NCI-H2227 (cell line): ENCODE results near the gene SLC29A4.
"Not testable (repeated sequence)": the region's sequence is repeated elsewhere in the genome, so short reads cannot be mapped to it uniquely, and the experiment has no call there.

Source experiments
- DNase-seq: peaks from one replicate; lab custom pipeline; 2025; ENCODE audit not compliant: unreplicated experiment; lab: John Stamatoyannopoulos, UW

Gene SLC29A4

DNA sequence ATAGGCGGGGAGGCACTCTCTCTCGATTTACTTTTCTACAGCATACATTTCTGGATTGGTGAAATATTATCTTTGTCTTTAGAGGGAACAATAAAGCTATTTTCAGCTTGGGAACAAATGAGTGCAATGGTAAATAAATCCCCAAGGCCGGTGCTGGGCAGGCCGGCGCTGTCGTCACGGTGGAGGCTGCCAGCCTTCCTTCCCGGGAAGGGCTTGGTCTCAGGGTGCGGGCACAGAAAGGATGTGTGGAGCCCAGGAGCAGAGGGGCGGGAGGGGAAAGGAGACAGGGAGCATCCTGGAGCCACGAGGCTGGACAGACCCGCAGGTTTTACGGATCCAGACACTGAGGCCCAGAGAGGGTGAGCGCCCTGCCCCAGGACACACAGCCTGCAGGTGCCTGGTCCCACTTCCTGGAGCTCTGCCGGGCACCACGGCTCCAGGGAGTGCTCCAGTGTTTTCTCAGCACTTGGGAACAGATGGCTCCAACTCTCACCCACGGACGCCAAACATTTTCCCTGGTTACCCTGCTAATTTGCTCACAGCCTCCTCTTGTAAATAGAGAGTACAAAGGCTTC lies 8.8 kb upstream of the SLC29A4 start:
- DNase-seq, result not testable (repeated sequence)

DNA sequence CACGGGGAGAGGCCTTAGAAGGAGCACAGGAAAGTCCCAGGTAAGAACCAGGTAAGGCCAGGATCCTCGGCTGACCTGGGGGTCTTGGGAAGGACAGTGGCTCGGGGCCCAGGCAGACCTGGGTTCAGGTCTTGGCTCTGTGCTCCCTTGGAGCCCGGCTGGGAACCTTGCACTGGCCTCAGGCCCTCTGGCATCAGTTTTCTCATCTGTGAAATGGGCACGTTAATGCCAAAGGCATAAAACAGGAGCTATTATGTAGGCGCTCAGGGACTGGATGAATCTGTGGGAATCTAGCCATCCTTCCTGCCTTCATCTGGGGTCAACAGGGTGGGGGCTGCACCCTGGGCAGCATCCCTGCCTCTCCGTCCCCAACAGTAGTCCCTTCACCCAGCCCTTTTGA lies 8.3 kb upstream of the SLC29A4 start:
- no peak for DNase-seq

- DNase-seq, result not testable (repeated sequence)
Observed at GRCh38 chr7:5274985-5275431, 7.7 kb upstream of the SLC29A4 start.

DNA sequence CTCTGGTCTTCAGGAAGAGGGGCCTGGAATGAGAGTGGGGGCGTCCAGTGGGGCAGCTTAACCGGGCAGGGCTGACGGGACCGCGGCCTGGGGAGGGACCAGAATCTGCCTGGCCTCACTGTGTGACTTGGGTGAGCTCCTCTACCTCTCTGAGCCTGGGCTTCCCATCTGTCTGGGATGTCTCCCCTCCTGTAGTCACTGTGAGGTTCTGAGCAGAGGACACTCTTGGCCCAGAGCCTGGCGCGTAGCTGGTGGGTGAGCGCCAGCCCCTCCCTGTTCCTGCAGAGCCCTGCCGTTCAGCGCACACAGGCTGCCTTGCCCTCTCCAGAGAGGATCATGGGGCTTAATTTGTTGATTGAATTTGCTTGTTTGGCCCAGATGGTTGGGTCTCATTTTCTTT lies 7.2 kb upstream of the SLC29A4 start:
- peak; percentile 10 for DNase-seq

GRCh38 chr7:5276123-5276522 lies 6.6 kb upstream of the SLC29A4 start:
- not testable (repeated sequence) for DNase-seq

DNA sequence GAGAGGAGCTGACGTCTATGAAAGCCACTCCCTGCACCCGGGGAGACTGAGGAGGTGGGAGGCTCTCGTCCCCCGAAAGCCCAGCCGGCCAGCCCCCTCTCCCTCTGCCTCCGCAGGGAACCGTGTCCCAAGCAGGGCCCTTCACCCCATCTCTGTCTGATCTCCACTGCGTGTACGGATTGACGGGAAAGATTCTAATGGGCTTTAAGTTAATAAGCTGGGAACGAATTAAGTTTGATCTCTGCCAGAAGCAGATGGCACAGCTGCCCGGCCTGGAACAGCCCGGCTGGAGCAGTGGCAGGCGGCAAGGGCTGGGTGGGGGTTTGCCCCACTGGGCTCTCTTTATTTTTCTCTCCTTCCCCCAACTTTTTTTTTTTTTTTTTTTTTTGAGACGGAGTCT lies 6.1 kb upstream of the SLC29A4 start:
- no peak for DNase-seq

DNA sequence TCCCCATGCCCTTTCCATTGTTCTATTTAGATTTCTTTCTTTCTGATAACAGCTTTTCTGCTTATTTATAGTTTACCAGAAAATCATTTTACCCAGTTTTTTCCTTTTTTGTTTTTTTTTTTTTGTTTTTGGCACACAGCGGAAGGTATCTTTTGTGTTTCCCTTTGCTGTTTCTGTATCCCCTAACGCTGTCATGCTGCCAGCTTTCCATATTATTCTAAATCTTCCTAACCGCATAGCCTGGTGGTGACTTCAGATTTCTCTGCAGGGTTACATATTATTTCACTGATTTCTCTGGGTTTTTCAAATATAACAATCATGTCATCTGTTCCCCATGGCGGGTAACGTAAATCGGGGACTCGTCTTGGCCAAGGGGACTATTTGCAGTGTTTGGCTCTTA lies 4.0 kb upstream of the SLC29A4 start:
- no peak for DNase-seq

- no peak for DNase-seq
Observed at GRCh38 chr7:5279734-5280133, 3.0 kb upstream of the SLC29A4 start.

DNA sequence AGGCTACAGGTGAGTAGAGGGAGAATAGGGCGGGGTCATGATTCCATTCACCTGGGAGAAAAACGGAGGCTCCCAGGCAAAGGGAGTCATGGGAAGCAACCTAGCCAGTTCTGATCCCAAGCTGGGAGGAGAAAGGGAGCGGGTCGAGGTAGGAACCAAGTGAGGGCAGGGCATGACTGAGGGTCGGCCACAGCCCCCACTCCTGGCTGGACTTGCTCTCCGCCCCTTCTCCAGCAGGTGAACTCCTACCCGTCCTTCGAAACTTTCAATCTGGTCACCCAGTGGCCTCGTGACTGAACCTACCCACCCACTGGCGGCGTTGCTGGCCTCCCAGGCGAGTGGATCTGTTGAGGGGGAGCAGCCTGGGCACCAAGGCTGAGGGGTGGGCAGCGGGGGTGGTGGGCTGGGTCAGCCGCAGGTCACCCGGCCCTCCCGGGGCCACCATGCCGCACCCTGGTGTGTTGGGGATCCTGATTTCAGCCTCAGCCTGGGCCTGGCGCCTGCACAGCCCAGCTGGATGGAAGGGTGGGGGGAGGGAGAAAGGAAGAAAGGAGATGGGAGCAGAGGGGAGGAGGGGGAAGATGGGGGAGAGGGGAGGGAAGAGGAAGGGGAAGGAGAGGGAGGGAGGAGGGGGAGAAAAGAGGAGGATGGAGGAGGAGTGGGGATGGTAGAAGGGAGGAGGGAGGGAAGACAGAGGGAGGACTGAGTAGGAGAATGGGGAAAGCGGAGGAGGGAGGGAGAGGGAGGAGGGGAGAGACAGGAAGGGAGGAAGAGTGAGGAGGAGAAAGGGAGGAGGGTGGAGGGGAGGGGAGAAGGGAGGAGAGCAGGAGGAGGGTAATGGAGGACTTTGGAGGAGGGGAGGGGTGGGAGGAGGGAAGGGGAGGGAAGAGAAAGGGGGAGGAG lies 894 bp upstream of the SLC29A4 start:
- not testable (repeated sequence) for DNase-seq

DNA sequence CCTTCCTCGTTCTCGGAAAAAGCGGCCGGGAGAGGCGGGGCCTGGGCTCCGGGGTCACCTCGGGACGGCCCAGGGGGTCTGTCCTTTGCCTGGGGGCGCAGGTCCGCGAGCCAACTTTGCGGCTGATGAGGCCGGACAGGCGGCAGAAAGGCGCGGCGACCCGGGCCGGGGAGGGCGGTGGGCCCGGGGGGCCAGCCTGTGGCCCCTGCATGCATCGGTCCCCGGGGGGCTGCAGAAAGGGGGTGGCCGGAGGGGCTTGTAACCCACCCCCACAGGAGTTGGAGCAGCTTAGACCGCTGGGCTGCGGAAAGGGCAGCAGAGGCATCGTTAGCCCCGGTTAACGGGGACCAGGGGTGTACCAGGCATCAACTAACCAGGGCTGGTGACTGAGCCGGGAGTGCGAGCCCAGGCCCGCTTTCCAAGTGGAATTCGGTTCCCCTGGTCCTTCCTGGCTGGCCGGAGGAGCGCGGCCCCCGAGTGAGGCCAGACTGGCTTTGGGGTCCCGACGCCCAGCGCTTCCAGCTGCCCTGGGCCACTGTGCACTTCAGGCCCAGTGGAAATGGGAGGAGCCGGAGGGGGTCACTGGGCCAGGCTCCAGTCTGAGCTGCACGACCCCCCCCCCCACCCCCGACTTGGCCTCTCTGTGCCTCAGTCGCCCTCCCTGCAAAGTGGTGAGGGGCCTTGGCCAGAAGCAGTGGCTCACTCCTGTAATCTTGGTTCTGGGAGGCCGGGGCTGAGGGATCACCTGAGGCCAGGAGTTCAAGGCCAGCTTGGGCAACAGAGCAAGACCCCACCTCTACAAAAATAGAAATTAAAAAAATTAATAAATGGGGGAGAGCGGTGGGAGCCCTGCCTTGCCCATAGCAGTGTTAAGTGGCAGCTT lies 919 bp downstream of the SLC29A4 start:
- peak; percentile 9 for DNase-seq

DNA sequence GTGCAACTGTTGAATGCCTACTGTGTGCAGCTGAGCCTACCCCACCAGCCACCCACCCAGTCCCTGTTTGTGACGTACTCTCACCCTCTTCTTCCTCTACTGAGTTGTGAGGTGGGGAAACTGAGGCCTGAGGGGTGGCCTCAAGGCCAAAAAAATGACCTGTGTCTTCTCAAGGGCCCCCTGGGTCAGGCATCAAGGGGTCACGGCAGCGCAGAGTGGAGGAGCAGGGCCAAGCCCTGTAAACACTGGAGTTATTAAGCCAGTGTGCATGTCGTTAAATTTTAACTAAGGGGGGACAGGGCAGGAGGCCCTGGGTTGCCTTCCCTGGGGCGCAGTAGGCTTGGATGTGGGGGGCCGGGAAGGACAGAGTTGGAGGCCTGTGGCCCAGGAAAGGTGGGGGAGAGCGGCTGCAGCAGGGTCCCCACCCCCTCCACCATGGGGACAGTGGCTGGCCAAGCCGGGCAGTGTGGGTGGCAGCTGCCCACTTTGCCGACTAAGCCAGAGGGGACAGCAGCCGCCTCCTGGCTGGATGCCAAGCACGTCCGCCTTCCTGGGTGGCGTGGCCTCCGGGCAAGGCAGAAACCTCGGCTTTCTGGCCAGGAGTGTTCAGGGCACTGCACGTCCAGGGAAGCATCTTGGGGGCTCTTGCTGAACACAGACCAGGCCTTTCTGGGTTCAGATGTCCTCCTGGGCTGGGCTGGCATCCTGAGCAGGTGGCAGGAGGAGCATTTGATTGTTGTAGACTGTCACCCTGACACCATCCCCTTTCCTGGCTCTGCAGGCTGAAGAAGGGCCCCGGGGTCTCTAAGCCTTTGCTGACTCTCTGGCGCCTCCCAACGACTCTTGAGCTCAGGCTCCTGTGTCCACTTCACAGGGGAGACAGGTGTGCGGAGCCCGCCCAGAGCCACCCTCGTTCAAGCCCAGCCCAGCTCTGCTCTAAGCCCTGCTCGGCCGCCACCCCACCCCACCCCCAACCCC lies 1.9 kb downstream of the SLC29A4 start:
- peak; percentile 69 for DNase-seq

- no peak for DNase-seq
Observed at GRCh38 chr7:5286933-5287332, 4.2 kb downstream of the SLC29A4 start.

- DNase-seq, result not testable (repeated sequence)
Observed at GRCh38 chr7:5287373-5287772, 4.6 kb downstream of the SLC29A4 start.

DNA sequence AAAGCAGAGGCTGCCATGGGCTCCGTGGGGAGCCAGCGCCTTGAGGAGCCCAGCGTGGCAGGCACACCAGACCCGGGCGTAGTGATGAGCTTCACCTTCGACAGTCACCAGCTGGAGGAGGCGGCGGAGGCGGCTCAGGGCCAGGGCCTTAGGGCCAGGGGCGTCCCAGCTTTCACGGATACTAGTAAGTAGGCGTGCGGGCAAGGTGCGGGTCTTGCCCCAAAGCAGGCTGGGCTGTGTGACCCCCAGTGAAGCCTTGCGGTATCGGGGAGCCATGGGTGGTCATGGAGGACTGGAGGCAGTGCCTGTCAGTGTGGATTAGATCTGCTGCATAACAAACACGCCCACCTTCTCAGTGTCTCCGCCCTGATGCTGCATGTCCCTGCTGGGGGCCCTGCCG lies 5.1 kb downstream of the SLC29A4 start:
- DNase-seq, result no peak

- not testable (repeated sequence) for DNase-seq
Observed at GRCh38 chr7:5288560-5288959, 5.8 kb downstream of the SLC29A4 start.

DNA sequence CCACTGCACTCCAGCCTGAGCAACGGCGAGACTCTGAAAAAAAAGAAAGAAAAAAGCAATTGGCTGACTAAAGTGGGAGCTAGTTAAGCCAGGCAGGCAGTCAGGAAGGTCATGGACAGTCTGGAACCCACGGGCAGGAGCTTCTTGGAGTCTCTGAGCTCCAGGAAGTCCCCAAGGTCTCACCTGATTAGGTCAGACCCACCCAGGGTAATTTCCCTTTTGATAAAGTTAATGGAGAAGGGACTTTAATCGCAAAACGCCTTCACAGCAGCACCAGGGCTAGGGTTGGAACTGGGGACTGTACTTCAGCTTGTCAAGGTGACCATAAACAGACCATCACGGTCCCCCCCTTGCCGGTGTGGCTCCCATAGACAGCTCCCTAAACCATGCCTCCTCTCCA lies 6.6 kb downstream of the SLC29A4 start:
- DNase-seq, result no peak

DNA sequence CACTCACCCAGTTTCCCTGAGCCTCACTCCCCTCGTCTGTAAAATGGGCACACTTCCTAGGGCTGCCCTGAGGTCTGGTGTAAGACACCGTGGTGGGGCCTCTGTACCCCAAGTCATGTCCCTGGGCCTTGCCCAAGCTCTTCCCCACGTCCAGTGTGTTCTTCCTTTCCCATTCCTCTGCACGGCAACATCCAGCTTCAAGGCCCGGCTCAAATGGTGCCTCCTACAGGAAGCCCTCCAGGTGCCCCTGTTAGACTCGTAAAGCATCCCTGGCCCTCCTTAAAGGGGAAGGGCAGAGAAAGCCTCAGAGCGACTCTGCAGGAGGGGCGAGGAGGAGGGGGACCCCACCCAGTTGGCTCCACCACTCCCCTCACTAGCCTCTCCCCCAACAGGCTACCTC lies 8.6 kb downstream of the SLC29A4 start:
- no peak for DNase-seq

- DNase-seq, result not testable (repeated sequence)
Observed at GRCh38 chr7:5291711-5292335, 9.1 kb downstream of the SLC29A4 start.

DNA sequence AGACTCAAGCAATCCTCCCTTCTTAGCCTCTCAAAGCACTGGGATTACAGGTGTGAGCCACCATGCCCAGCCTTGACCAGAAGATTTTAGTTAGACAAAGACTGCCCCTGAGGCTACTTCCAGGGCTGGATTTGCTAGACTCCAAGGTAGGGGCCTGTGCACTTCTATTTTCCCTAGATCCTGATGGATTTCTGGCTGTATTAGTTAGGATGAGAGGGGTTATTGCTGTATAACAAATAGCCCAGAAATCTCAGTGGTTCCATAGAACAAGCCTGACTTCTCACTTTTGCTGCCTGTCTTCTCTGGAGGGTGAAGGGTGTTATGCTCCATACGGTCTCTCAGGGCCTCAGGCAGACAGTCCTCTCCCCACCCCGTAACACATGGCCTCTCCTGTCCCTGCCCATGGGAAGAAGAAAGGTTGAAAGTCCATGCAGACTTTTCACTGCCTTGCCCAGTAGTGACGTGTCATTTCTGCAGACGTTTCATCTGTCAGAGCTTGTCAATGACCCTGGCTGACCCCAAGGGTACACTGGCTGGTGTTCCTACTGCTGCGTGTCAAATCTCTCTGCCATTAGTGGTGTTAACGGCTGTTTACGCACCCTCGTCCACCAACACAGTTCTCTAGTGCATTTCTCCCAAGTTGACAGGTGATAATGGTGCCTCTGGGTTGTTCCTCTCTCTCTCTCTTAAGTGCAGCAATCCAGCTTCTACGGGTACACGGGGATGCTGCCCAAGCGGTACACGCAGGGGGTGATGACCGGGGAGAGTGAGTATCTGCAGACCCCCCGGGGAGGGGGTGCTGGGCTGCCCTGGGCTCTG lies 11.6 kb downstream of the SLC29A4 start:
- no peak for DNase-seq
